HG03045 (cell line): Measurements from ENCODE around the gene HSPB3.
"Not testable (repeated sequence)": the region's sequence is repeated elsewhere in the genome, so short reads cannot be mapped to it uniquely, and the experiment has no call there.

Experiments used
- ATAC-seq: cut with Tn5 transposase; IDR thresholded peaks from one replicate; pipeline ENCODE4 v1.9.1; 2021; ENCODE audit warnings: mild to moderate bottlenecking, moderate library complexity; ENCODE audit not compliant: unreplicated experiment

Gene HSPB3

GRCh38 chr5:54455413-54456157, at the start of gene HSPB3:
Gene HSPB3 (plus strand): TSS chr5:54455699. CDS start chr5:54455790, 91 bp downstream.
- ATAC-seq, result no peak

GRCh38 chr5:54411176-54411575, 44.3 kb upstream of the HSPB3 start:
- no peak for ATAC-seq

- ATAC-seq, result no peak
Observed at GRCh38 chr5:54412913-54413312, 42.6 kb upstream of the HSPB3 start.

GRCh38 chr5:54415147-54415546, 40.4 kb upstream of the HSPB3 start:
- no peak for ATAC-seq

GRCh38 chr5:54415896-54416601, 39.5 kb upstream of the HSPB3 start:
- ATAC-seq, result no peak

GRCh38 chr5:54419573-54420423, 35.7 kb upstream of the HSPB3 start:
- peak; percentile 60 for ATAC-seq

GRCh38 chr5:54420511-54420910, 35.0 kb upstream of the HSPB3 start:
- ATAC-seq, result not testable (repeated sequence)

- no peak for ATAC-seq
Observed at GRCh38 chr5:54421976-54422375, 33.5 kb upstream of the HSPB3 start.

GRCh38 chr5:54425258-54425657, 30.2 kb upstream of the HSPB3 start:
- no peak for ATAC-seq

GRCh38 chr5:54426209-54426608, 29.3 kb upstream of the HSPB3 start:
- ATAC-seq, result no peak

GRCh38 chr5:54434650-54435049, 20.8 kb upstream of the HSPB3 start:
- ATAC-seq, result not testable (repeated sequence)

- ATAC-seq, result no peak
Observed at GRCh38 chr5:54438620-54439389, 16.7 kb upstream of the HSPB3 start.

- ATAC-seq, result peak; percentile 72
Observed at GRCh38 chr5:54440456-54440893, 15.0 kb upstream of the HSPB3 start.

- ATAC-seq, result no peak
Observed at GRCh38 chr5:54442271-54442670, 13.2 kb upstream of the HSPB3 start.

GRCh38 chr5:54443270-54443669, 12.2 kb upstream of the HSPB3 start:
- no peak for ATAC-seq

GRCh38 chr5:54445691-54446378, 9.7 kb upstream of the HSPB3 start:
- no peak for ATAC-seq

- no peak for ATAC-seq
Observed at GRCh38 chr5:54446379-54446732, 9.1 kb upstream of the HSPB3 start.

GRCh38 chr5:54449923-54450322, 5.6 kb upstream of the HSPB3 start:
- ATAC-seq, result no peak

- ATAC-seq, result no peak
Observed at GRCh38 chr5:54450542-54450941, 5.0 kb upstream of the HSPB3 start.

GRCh38 chr5:54453046-54453445, 2.5 kb upstream of the HSPB3 start:
- ATAC-seq, result no peak
